CD4-positive, alpha-beta T cell (primary cell): Measurements from ENCODE around the gene ASIC4. TPM values are rescaled to one million over a fixed set of nuclear protein-coding genes. Genes with fewer than 3 reads are reported as not detected.

Experiments used
- ATAC-seq: fragments of 200-7000 bp; cut with Tn5 transposase; one replicate; pipeline ENCODE4 v1.10.0; 2022; ENCODE audit warnings: mild to moderate bottlenecking; ENCODE audit not compliant: poor library complexity
- CTCF ChIA-PET: fragments of 350-600 bp; sonication (Branson Sonifier 250); formaldehyde crosslinking; loops from one replicate; lab custom pipeline; 2021; ENCODE audit warnings: antibody characterized with exemption, inconsistent platforms; lab: Charles Lee
- POLR2A ChIA-PET: fragments of 350-600 bp; sonication (Branson Sonifier 250); formaldehyde crosslinking; loops from one replicate; lab custom pipeline; 2021; ENCODE audit warnings: antibody characterized with exemption, inconsistent platforms; lab: Charles Lee
- DNase-seq, 14 experiments: peaks; one replicate each; pipeline ENCODE4 v3.0.0-alpha.2; 2013 to 2020; ENCODE audit warnings: mixed read lengths in 2 of 14
- H3K27ac ChIP-seq, 2 donors: one replicate each; pipeline versions ENCODE4 v1.5.1 to v1.7.0; 2013; ENCODE audit warnings: low read length in 2 of 2, low read depth in 1 of 2, mild to moderate bottlenecking in 1 of 2
- H3K27me3 ChIP-seq, 2 experiments: 1 replicate in 1 of 2; 2 replicates in 1 of 2; pipeline versions ENCODE4 v1.6.1 to v1.7.0; 2013; ENCODE audit warnings: low read length in 2 of 2, control low read depth in 1 of 2, mild to moderate bottlenecking in 1 of 2, moderate library complexity in 1 of 2; ENCODE audit not compliant: insufficient read depth in 2 of 2, control insufficient read depth in 1 of 2
- H3K36me3 ChIP-seq: one replicate; pipeline ENCODE4 v1.6.1; 2013; ENCODE audit warnings: low read length, control low read depth; ENCODE audit not compliant: insufficient read depth
- H3K4me1 ChIP-seq: one replicate; pipeline ENCODE4 v1.6.1; 2013; ENCODE audit warnings: low read length, control low read depth; ENCODE audit not compliant: insufficient read depth
- H3K4me3 ChIP-seq: one replicate; pipeline ENCODE4 v1.5.1; 2013; ENCODE audit warnings: mild to moderate bottlenecking, low read length, moderate library complexity
- H3K9me3 ChIP-seq, 2 experiments: 1 replicate in 1 of 2; 2 replicates in 1 of 2; pipeline versions ENCODE4 v1.6.1 to v1.7.0; 2013; ENCODE audit warnings: low read length in 2 of 2, mild to moderate bottlenecking in 2 of 2, control low read depth in 1 of 2, moderate library complexity in 1 of 2; ENCODE audit not compliant: control insufficient read depth in 1 of 2, insufficient read depth in 1 of 2
- H3K27ac Mint-ChIP-seq: one replicate; pipeline ENCODE4 v1.8.0; 2020; ENCODE audit warnings: mixed read lengths
- H3K27me3 Mint-ChIP-seq: one replicate; pipeline ENCODE4 v1.8.0; 2021; ENCODE audit warnings: mixed read lengths
- H3K36me3 Mint-ChIP-seq: one replicate; pipeline ENCODE4 v1.8.0; 2021; ENCODE audit warnings: low read depth, mixed read lengths
- H3K4me1 Mint-ChIP-seq: one replicate; pipeline ENCODE4 v1.8.0; 2021; ENCODE audit warnings: low read depth, mixed read lengths
- H3K4me3 Mint-ChIP-seq: one replicate; pipeline ENCODE4 v1.8.0; 2020; ENCODE audit warnings: mild to moderate bottlenecking, mixed read lengths
- H3K9me3 Mint-ChIP-seq: one replicate; pipeline ENCODE4 v1.8.0; 2020; ENCODE audit warnings: mixed read lengths
- CTCF ChIP-seq: fragments of 200-600 bp; IDR thresholded peaks from one replicate; pipeline ENCODE4 v1.8.0; 2022; ENCODE audit warnings: antibody characterized with exemption, mild to moderate bottlenecking
- intact Hi-C, 2 experiments: fragments of 100-400 bp; cut with DNase I in 1 of 2; cut with micrococcal nuclease in 1 of 2; formaldehyde crosslinking; loops; one replicate each; pipeline versions ENCODE4 v1.15.1 to v1.9.0; 2023 to 2025; cut with DNase I, micrococcal nuclease
- total RNA-seq, 174 experiments: library from RNA in 2 of 174; stranded (reverse) in 2 of 174; gene quantifications; one replicate each; pipeline ENCODE4 v1.2.3 and lab custom pipeline; 2021 to 2026

The ASIC4 gene
- total RNA-seq, 2 experiments from 2014 or later, result 0.08 to 0.17 TPM

DNA sequence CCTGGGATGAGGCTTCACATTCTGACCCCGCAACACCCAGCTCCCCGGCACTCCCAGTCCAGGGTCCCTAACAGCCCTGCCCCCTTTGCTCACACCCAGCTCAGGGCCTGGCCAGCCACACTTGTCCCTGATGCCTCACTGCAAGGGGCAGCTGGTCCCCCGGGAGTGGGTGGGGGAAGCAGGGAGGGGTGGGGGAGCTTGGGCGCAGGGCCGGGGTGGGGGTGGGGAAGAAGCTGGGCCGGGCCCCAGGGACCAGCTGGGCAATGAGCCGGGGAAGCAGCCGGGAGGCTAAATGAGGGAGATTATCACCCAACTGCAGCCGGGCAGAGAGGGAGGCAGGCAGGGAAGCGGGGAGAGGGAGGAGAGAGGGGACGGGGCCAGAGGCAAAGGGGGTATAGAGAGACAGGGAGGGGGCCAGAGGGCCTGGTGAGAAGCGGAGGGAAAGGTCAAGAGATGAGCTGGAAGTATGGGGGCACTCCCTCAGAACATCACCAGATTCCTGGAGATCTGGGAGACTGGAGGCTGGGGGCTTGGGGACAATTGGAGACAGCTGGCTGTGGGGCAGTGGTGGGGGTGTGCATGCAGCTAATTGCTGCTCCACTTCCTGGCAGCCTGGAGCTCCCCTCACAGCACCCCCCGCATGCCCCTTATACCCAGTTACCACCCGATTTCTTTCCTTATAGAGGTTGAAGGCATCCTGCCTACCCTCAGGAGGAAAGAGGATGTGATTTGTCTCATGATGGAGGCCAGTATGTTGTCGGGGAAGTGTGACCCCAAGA, 2.5 kb upstream of the ASIC4 start:
- Histone ChIP-seq H3K27me3 (peaks cover 53 to 77% of the 10 kb centered on the region in 2 experiments), H3K27ac (no peak overlapping the region), H3K4me1 (peaks cover 33% of the 10 kb centered on the region), H3K36me3 (peaks cover 4% of the 10 kb centered on the region), H3K4me3 (no peak overlapping the region), H3K9me3 (peaks cover 0 to 29% of the 10 kb centered on the region in 2 experiments)
- H3K27ac Mint-ChIP-seq, result no peak overlapping the region
- POLR2A ChIA-PET, result interaction anchor here (0.9 kb wide), 1 partner anchor 13 kb away, joined by 4 read pairs; the partner anchor contains the start of gene GMPPA
- peaks cover 25% of the 10 kb centered on the region for H3K4me1 Mint-ChIP-seq
- peaks cover 16% of the 10 kb centered on the region for H3K36me3 Mint-ChIP-seq
- no peak overlapping the region for H3K4me3 Mint-ChIP-seq
- no peak for ATAC-seq
- H3K27me3 Mint-ChIP-seq, result peaks cover 74% of the 10 kb centered on the region
- no peak for DNase-seq
- CTCF ChIA-PET, result interaction anchor here (1.4 kb wide), 1 partner anchor 18 kb away, joined by 4 read pairs; no protein-coding TSS in a partner anchor
- no peaks in the 10 kb centered on the region for H3K9me3 Mint-ChIP-seq
- intact Hi-C loops, result no loop called here
- TF ChIP-seq CTCF, result no peak

- intact Hi-C loops, result no loop called here
- no peak for ATAC-seq
Observed at GRCh38 chr2:219512524-219513216, 1.6 kb upstream of the ASIC4 start.

More at GRCh38 chr2:219512524-219513216, 1.6 kb upstream of the ASIC4 start:
- TF ChIP-seq CTCF, result no peak
- Mint-ChIP-seq H3K4me1 (peaks cover 25% of the 10 kb centered on the region), H3K36me3 (peaks cover 9% of the 10 kb centered on the region), H3K27me3 (peaks cover 80% of the 10 kb centered on the region), H3K27ac (no peak overlapping the region), H3K9me3 (no peaks in the 10 kb centered on the region), H3K4me3 (no peak overlapping the region)
- CTCF ChIA-PET, result interaction anchor here (1.4 kb wide), 1 partner anchor 17 kb away, joined by 4 read pairs; no protein-coding TSS in a partner anchor
- Histone ChIP-seq H3K4me1 (peaks cover 33% of the 10 kb centered on the region), H3K27me3 (peaks cover 60 to 86% of the 10 kb centered on the region in 2 experiments), H3K36me3 (no peaks in the 10 kb centered on the region), H3K9me3 (peaks cover 0 to 29% of the 10 kb centered on the region in 2 experiments), H3K27ac (no peak overlapping the region), H3K4me3 (no peak overlapping the region)
- no peak for DNase-seq
- POLR2A ChIA-PET, result no interaction called here
